NCI-H1105 treated with DMSO at 0.1 percent for 48 hours (cell line): ENCODE results near the gene MORC3.

Experiments used
- DNase-seq: peaks from one replicate; lab custom pipeline; 2025; lab: John Stamatoyannopoulos, UW

Gene MORC3

DNA sequence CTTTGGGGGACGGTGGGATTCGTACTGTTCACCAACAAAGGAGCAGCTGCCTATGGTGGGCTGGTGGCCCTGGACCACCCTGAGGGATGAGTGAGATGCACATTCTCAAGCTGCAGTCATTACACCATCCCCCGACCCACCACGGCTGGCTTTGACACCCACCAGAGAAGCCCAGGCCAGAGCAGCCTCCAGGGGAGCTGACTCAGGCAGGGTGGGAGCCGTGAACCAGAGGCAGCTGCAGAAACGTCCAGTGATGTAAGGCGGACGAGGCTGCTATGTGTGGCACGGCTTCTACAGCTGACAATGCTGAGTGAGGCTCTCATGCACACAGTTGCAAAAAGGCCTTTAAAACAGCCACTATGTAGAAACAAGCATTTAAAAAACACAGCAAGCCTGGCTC is 105.3 kb downstream of the MORC3 start:
- DNase-seq: no peak
